Activated T-helper 9 cell treated with anti-CD3 and anti-CD28 coated beads, Interleukin-2, amount 50 U/mL, for 16 hours (primary cell): Measurements from ENCODE around the gene SPON1.
"Not testable (repeated sequence)": the region's sequence is repeated elsewhere in the genome, so short reads cannot be mapped to it uniquely, and the experiment has no call there.

Experiments used
- DNase-seq: peaks from one replicate; pipeline ENCODE4 v3.0.0-alpha.2; 2020; ENCODE audit warnings: low read depth

The SPON1 gene

DNA sequence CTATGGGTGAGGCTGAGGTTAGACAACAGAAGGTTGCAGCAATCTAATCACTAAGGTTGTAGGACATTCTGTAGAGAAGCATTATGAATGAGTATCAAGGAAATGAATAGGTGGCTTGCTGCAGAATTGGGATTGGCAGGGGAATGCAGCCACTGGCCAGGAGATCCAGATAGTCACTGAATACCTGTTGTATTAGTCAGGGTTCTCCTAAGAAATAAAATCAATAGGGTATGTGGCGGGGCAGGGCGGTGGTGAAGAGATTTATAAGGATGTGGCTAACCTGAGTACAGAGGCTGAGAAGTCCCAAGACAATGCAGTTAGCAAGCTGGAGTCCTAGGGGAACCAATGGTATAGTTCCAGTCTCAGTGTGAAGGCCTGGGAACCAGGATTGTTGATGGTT is 163.0 kb downstream of the SPON1 start:
- DNase-seq: no peak

DNA sequence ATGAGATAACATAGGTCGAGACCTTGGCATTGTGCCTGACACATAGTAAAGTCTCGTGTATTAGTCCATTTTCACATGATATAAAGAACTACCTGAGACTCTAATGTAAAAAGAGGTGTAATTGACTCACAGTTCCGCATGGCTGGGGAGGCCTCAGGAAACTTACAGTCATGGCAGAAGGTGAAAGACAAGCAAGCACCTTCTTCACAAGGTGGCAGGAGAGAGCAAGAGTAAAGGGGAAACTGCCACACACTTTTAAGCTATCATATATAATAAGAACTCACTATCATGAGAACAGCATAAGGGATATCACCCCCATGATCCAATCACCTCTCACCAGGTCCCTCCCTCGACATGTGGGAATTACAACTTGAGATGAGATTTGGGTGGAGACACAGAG is 165.2 kb downstream of the SPON1 start:
- DNase-seq: no peak

DNA sequence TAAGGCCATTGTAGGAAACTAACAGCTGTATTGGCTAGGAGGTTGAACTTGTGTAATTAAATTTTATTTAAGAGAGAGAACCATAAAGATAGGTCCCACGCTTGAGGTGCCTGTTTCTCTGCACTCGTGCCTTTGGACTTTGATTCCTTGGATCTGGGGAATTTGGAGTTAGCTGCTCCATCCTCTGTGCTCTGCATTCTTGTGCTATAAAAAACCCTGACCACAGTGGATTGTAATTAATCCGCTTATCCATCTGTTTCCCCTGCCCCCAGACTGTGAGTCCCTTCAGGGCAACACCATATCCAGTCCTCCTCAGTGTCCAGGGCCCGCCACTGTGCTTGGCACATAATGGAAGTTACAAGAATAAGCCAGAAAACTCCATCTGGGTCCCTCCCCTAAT is 169.8 kb downstream of the SPON1 start:
- DNase-seq: no peak

DNA sequence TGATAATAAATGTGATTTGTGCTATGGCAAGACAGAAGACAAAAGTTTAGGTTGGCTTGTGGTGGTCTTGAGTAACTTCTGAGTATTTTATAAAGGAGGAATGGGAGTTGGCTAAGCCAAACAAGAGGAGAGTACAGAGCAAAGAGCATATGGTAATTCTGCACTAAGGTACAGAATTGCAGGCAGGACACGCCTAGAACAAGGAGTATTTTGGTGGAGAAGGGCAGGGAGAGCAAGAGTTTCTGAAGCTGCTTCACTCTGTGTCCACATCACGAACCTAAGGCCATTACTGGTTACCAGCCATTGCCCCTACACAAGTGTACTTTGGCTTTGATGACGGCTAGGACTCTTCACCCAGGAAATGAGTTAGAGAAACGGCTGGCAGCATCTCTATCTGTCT is 170.9 kb downstream of the SPON1 start:
- DNase-seq: no peak

DNA sequence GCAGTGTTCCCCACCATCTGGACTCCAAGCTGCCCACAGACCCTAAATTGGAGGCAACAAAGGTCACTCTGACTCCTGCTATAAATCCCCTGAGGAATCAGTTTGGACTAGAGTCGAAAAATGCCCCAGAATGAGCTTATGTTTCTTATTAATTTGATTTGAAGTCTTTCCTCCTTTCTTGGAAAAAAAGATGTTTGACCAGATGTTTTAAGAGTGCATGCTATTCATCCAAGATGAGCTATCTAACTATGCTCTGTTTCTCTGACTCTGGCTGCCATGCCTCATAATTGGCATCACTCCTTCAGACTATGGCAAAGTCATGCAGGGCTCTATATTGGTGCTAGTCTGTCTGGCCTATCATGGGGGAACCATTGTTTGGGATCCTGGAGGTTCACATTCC is 174.0 kb downstream of the SPON1 start:
- no peak for DNase-seq

DNA sequence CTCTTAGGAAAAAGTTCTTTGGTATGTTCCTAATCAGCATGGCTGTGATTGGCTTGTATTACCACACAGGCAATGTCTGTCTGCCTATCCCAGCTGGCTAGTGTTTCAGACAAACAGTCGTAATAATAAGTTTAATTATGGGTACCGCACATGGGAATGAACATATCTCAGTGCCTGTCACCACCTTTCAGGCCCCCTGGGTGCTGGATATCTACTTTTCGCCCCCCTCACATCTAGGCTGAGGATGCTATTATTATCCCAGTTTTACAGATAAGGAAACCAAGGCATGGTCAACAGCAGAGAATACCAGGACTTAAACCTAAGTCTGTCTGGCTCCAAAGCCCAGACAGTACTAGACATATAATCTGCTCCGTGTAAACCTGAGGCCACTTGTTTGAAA is 174.8 kb downstream of the SPON1 start:
- DNase-seq: no peak

DNA sequence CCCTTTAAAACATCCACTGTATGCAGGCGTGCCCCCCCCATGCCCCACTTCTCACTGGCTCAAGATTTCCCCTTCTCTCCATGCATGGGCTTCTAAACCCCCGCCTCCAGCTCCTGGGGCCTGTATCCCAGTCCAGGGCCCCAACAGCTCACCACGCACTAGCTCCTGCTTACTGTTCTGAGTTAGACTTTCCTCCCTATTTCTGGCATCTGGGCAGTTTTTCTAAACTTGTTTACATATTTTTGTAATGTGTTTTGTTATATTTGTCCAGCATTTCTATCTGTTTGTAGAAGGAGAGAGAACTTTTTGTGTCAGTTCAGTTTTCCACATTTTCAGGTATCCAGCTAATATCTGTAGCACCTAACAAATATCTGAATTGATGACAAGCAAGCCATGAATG is 178.5 kb downstream of the SPON1 start:
- no peak for DNase-seq

DNA sequence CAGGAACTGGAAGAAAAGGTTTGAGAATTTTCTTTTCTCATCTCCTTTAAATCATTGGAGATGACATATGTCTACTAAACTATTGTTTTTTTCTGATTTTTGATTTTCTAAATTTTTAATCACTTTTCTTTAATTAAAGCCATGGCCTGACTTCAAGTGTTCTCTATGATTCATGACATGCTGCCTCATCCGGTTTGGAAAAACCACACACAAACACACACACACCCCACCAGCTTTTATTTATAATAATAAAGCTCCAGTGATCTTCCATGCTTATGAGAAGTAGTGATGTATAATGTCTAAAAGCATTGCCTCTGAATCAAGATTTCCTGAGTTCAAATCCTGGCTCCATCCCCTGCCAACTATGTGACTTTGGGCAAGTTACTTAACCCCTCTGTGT is 179.2 kb downstream of the SPON1 start:
- no peak for DNase-seq

DNA sequence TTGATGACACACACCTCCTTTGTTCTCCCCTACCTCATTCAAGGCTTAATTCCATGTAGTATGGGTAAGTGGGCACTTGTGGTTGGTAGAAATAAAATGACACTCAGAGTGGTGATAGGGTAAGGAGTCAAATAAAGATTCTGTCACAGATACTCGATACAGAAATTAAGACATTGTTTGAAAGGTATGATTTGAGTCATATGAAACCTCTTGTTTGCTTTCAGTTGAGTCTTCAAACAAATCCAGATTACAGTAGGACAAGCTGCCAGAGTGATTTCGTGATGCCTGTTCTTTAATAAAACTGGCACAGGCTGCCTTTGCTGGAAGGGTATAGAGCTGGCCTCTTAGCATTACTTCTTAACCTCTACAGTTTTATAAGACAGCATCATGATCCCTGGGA is 182.4 kb downstream of the SPON1 start:
- DNase-seq: no peak

DNA sequence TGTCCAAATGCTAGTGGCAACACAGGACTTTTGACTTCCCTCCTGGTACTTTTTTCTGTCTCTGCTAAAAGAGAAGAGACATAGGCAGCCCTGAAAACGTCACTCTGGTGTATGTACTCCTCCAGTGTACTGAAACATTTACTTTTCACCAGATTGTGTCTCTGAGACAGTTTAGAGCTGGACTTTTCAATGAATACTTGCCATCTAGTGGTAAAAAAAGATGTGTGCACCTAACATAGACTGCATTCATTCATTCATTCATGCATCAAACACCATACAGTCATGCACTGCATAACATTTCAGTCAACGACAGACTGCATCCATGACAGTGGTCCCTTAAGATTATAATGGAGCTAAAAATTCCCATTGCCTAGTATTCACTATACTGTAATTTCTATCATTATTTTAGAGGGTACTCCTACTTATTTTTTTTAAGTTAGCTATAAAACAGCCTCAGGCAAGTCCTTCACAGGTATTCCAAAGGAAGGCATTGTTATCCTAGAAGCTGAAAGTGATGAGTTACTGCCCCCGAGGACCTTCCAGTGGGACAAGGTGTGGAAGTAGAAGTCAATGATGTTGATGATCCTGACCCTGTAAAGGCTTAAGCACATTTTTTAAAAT is 186.2 kb downstream of the SPON1 start:
- no peak for DNase-seq

DNA sequence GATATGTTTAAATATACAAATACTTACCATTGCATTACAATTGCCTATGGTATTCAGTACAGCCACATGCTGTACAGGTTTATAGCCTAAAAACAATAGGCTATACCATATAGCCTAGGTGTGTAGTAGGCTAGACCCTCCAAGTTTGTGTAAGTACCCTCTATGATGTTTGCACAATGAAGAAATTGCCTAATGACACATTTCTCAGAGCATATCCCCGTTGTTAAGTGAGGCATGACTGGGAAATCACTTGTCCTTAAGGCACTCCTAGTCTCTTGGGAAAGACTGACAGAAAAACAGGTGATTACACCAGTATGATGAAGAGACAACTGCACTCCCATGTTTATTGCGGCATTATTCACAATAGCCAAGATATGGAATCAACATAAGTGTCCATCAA is 187.2 kb downstream of the SPON1 start:
- no peak for DNase-seq

DNA sequence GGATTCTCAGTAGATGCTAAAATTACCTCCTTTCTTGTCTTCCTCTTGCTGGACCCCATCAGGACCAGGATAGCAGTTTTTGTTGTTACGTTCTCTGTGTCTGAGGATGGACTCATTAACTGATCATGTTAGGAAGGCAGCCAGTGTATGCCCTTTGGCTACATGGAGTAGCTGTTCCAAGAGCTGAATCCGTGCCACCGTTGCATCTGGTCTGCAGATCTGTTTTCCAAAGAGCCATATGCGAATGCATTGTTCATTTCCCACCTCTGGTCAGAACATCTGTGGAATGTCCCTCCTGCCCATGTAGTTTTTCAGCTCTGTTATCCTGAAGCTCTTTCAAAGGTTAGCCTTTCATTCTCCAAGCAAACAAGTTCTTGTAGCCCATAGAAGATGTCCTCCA is 188.4 kb downstream of the SPON1 start:
- DNase-seq: no peak

DNA sequence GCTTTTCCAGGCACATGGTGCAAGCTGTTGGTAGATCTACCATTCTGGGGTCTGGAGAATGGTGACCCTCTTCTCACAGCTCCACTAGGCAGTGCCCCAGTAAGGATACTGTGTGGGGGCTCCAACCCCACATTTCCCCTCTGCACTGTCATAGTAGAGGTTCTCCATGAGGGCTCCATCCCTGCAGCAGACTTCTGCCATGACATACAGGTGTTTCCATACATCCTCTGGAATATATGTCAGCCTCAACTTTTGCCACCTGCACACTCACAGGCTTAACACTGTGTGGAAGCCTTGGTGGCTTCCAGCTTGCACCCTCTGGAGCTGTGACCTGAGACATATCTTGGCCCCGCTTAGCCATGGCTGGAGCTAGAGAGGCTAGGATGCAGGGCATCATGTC is 191.6 kb downstream of the SPON1 start:
- not testable (repeated sequence) for DNase-seq

DNA sequence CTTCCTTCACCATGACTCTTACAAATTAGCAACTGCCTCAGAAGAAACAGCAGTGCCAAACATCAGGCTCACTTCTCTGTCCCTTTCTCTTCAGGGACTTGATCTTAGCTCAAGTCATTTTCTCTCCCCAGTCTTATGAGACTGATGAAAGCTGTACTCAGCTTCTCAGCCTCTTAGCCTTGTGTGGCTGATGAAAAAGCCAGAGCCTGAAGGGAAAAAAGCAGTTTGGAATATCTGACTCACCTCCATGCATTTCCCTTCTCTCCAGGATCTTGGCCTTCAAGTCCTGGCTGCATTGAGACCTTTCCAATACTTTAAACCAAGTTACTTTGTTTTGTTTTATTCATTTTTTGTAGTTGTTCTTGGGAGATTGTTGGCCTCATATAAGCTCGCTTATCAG is 195.9 kb downstream of the SPON1 start:
- DNase-seq: no peak

DNA sequence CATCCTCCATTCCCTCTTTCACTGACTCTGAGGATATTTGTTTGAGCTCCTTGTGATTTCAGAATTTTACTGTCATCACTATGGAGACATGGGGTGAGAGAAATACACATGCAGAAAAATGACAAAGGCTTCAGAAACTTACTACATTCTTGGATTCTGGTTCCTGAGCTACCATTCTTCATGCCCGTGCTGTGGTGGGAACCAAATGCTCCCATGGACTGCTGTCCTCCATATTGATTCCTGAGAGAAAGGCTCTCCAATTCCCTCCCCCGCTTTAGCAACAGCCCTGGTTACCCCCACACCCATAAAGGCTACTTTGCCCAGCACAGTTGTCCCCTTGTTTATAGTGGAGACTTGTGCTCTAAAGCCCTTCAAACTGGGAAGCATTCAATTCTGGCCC is 201.1 kb downstream of the SPON1 start:
- DNase-seq: no peak

DNA sequence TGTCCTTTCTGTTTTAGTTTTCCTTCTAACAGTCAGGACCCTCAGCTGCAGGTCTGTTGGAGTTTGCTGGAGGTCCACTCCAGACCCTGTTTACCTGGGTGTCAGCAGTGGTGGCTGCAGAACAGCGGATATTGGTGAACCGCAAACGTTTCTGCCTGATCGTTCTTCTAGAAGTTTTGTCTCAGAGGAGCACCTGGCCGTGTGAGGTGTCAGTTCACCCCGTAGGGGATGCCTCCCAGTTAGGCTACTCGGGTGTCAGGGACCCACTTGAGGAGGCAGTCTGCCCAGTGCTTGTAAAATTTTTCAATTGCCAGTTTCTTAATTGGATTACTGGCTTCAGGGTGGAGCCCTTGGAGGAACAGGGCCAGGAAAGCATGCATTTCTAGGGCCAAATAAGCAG is 211.2 kb downstream of the SPON1 start:
- DNase-seq: not testable (repeated sequence)

DNA sequence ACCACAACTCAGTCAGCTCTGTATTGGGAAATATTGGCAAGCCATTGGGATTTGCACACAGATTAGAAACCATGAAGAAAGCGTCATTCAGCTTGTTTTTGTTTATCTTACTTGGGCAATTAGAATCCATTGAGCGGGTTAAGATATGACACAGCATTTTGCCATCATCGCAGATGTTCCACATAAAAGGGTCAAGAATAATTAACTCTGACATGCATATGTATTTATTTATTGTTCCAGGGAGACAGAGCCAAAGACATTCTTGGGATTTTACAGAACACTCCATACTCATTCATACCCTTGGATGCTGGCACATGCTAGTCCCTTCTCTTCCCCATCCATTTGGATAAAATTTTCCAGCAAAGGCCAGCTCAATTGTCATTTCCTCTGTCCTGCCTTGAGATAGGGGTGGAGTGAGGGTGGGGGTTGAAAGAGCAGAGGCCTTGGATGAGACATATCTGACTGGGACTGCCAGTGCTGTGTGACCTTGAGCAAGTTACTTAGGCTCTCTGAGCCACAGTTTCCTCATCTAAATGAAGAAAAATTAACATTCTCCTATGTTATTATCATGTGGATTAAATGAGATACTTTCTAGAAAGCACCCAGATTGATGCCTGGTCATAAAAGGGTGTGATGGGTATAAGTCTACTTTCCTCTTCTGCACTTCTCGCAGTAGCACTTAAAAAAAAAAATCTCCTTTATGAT is 216.7 kb downstream of the SPON1 start:
- no peak for DNase-seq

DNA sequence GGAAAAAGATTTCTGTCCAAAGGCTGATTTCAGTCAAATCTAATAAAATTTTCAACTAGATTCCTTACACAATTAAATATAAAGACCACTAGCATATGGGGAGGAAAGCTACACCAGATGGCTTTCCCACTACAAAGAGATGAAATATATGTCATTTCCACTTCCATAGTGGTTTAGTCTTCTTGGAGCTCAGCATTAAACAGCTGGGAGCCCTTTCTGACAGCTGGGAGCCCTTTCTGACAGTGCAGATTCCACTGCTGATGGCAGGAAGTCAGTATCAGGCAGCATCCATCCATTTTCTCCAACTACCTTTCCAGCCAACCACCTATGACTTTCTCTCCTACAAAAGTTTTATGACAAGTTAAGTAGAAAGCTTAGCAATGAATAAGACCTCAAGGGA is 218.6 kb downstream of the SPON1 start:
- DNase-seq: no peak

DNA sequence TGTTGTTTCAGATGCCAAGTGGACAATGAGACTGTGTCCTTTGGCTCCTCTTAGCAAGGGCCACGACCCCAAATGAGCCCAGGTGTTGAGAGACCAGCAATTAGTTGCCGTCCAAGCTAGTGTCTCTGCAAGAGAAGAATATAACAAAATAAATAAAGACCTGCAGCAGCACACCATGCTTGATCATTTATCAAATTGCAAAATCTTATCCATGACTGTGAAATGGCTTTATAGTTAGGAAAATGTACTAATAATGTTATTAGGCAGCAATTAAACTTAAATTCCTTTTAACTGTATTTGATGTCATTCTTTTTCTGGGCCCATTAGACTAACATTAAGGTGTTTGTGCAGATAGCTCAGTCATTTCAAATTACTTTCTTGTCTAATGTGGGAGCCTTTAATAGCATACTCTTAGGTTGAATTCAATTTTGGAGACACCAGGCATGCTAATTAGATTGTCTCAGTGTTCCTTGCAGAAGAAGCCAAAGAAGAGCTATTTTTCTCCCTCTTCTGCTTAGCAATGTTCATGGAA is 220.4 kb downstream of the SPON1 start:
- no peak for DNase-seq

DNA sequence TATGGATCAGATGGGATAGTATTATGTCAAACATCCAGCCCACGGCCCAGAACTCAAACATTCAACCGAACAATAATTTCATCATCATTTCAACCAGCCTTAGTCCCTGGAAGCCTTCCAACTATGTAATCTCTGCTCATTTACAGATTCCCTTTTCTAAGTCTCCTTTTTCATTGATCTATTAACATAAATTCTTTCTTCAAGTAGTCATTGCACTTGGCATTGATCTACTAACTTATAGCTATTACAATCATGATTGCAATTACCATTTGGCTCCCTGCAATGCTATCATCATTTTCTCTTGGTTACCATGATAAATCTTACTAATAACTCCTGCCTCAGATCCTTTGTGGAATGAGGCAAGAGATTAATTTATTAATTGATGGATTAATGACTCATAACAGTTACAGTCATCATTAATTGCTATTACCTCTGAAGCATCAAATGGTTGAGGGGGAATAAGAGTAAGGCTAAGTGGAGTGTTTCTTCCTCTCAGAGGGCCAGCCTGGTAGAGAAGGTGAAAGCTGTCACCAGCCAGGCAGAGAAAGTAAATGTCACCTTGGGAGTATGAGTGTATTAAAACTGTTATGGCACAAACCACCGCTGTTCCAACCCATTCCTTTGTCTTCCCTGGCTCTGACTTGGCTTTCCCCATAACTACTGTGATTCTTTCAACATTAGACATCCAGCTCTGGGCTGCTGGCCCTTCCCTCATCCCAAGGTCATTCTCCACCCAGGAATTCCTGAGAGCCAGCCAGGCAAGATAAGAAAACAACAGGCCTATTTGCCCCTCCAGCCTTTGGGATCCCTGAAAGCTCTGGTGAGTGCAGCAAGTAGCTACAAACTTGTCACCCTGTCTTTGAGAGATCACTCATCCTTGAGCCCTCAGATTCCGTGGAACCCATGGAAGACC is 221.8 kb downstream of the SPON1 start:
- DNase-seq: no peak

DNA sequence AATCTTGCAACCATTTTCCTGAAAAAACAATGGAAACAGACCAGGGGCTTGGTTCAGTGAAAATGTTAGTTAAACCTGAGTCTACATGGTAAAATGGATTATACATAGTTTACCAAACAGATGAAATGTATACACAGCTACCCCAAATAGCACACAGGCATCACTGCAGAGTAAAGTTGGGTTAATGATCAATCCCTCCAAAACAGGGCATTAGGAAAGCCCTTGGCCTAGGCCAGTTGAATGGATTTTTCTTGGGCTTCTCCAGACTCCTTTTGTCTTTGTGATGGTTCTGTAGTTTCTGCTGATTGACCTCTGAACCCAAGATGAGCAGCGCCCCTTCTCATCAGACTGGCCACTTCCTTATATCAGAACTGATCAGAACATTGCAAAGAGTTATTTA is 222.9 kb downstream of the SPON1 start:
- DNase-seq: no peak

DNA sequence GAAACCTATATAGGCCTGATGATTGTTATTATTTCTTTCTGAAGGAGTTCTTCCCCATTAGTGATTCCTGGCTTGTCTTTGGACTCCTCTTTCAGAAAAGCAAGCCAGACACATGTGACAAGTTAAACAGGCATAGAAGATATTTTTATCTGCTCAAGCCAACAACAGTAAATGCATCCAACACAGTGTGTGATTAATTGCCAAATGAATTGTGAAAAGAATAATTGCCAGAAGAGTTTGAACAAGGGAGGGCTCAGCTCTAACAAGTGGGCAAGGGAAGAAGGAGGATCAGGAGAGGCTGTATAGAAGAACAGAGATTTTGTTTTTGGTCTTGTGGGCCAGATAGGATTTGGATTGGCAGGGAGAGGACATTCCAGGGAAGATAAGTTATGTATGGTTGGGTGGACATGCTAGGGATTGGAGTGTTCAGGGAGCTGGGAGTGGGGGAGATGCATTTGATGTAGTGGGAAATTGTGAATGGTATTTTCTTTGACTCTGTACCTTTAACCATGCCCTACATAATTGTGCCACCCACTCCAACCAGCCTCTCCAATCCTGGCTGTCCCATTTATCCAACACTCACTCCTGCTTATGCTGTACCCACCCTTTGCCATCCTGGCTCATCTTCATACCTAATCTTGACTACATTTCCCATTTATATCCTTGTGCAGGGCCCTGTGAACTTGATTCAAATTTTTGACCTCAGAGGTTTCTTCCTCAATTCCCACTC is 223.7 kb downstream of the SPON1 start:
- DNase-seq: no peak
